ENCODE results near the gene SCAPER.

The SCAPER gene

GRCh38 chr15:76815421-76815820, 89.7 kb downstream of the SCAPER start:
- in situ Hi-C loops (cut with HindIII; ENCODE audit: low sequenced_read_pairs), result no loop called here
- TF ChIP-seq, protein P1, sequence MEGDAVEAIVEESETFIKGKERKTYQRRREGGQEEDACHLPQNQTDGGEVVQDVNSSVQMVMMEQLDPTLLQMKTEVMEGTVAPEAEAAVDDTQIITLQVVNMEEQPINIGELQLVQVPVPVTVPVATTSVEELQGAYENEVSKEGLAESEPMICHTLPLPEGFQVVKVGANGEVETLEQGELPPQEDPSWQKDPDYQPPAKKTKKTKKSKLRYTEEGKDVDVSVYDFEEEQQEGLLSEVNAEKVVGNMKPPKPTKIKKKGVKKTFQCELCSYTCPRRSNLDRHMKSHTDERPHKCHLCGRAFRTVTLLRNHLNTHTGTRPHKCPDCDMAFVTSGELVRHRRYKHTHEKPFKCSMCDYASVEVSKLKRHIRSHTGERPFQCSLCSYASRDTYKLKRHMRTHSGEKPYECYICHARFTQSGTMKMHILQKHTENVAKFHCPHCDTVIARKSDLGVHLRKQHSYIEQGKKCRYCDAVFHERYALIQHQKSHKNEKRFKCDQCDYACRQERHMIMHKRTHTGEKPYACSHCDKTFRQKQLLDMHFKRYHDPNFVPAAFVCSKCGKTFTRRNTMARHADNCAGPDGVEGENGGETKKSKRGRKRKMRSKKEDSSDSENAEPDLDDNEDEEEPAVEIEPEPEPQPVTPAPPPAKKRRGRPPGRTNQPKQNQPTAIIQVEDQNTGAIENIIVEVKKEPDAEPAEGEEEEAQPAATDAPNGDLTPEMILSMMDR (IDR thresholded peaks at IDR 0.05; ENCODE audit: low read depth, low read length), result no peak

GRCh38 chr15:76812381-76812780, 92.8 kb downstream of the SCAPER start:
- no peak overlapping the region for H3K4me3 ChIP-seq (ENCODE audit: low read depth, low read length)
- in situ Hi-C loops (cut with HindIII; ENCODE audit: low sequenced_read_pairs), result no loop called here
- no peak for DNase-seq (ENCODE audit: low read depth, low spot score)
- TF ChIP-seq, protein P1 (IDR thresholded peaks at IDR 0.05; ENCODE audit: low read depth, low read length), result no peak

More at GRCh38 chr15:76815421-76815820, 89.7 kb downstream of the SCAPER start:
- no peak overlapping the region for H3K4me3 ChIP-seq (ENCODE audit: low read depth, low read length)
- no peak for DNase-seq (ENCODE audit: low read depth, low spot score)

- TF ChIP-seq, protein P1 (IDR thresholded peaks at IDR 0.05; ENCODE audit: low read depth, low read length), result no peak
- in situ Hi-C loops (cut with HindIII; ENCODE audit: low sequenced_read_pairs), result no loop called here
- no peak for DNase-seq (ENCODE audit: low read depth, low spot score)
- no peak overlapping the region for H3K4me3 ChIP-seq (ENCODE audit: low read depth, low read length)
Observed at GRCh38 chr15:76809412-76810103, 95.6 kb downstream of the SCAPER start.

DNA sequence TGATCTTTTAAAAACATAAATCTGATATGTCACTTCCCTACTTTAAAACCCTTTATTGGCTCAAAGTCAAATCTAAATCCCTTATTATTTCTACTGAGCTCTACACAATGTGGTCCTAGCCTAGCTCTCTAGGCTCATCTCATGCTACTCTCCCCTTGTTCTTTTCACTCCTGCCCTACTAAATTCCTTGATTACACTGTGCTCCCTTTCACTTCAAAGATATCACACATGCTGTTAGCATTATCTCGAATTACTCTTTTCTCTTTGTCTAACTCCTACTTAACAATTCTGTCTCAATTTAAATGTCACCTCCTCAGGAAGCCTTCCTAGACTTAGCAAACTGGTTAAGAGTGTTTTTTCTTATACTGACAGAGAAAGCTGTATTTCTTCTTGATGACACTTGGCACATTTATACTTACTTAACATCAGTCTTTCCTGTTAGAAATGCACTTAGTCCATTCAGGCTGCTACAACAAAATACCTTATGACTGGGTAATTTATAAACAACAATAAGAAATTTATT, 102.0 kb downstream of the SCAPER start:
- TF ChIP-seq, protein P1 (IDR thresholded peaks at IDR 0.05; ENCODE audit: low read depth, low read length), result no peak
- H3K4me3 ChIP-seq (ENCODE audit: low read depth, low read length), result no peak overlapping the region
- in situ Hi-C loops (cut with HindIII; ENCODE audit: low sequenced_read_pairs), result no loop called here
- DNase-seq (ENCODE audit: low read depth, low spot score), result no peak

GRCh38 chr15:76802411-76802810, 102.7 kb downstream of the SCAPER start:
- TF ChIP-seq, protein P1 (IDR thresholded peaks at IDR 0.05; ENCODE audit: low read depth, low read length), result no peak
- no peak overlapping the region for H3K4me3 ChIP-seq (ENCODE audit: low read depth, low read length)
- in situ Hi-C loops (cut with HindIII; ENCODE audit: low sequenced_read_pairs), result no loop called here
- no peak for DNase-seq (ENCODE audit: low read depth, low spot score)

- H3K4me3 ChIP-seq (ENCODE audit: low read depth, low read length), result no peak overlapping the region
- peak; percentile 39 for DNase-seq (ENCODE audit: low read depth, low spot score)
- in situ Hi-C loops (cut with HindIII; ENCODE audit: low sequenced_read_pairs), result no loop called here
- TF ChIP-seq, protein P1 (IDR thresholded peaks at IDR 0.05; ENCODE audit: low read depth, low read length), result no peak
Observed at GRCh38 chr15:76799760-76800159, 105.4 kb downstream of the SCAPER start.

Measured in astrocyte of the spinal cord (primary cell).